ENCODE data around the gene HRK. TPM values are rescaled to one million over a fixed set of nuclear protein-coding genes. Genes with fewer than 3 reads are reported as not detected.

Gene HRK
- total RNA-seq, 2 donors from 2014 or later = 0.08 TPM; not detected in 1

DNA sequence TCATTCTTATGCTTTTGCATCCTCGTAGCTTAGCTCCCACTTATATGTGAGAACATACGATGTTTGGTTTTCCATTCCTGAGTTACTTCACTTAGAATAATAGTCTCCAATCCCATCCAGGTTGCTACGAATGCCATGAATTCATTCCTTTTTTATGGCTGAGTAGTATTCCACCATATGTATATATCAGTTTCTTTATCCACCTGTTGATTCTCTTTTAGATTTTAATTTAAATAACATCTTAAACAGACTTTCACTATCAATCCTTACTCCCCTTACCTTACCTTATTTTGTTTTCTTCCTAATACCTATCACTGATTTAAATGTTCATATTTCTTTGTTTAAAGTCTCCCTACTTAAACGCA lies 29.0 kb upstream of the HRK start:
- H3K4me3 ChIP-seq = peak overlapping the region; percentile 84 to 96
- H3K36me3 ChIP-seq = no peaks in the 10 kb centered on the region
- H3K9me3 ChIP-seq = no peaks in the 10 kb centered on the region
- no peak for DNase-seq (ENCODE audit: low spot score)
- TF ChIP-seq, protein P1, sequence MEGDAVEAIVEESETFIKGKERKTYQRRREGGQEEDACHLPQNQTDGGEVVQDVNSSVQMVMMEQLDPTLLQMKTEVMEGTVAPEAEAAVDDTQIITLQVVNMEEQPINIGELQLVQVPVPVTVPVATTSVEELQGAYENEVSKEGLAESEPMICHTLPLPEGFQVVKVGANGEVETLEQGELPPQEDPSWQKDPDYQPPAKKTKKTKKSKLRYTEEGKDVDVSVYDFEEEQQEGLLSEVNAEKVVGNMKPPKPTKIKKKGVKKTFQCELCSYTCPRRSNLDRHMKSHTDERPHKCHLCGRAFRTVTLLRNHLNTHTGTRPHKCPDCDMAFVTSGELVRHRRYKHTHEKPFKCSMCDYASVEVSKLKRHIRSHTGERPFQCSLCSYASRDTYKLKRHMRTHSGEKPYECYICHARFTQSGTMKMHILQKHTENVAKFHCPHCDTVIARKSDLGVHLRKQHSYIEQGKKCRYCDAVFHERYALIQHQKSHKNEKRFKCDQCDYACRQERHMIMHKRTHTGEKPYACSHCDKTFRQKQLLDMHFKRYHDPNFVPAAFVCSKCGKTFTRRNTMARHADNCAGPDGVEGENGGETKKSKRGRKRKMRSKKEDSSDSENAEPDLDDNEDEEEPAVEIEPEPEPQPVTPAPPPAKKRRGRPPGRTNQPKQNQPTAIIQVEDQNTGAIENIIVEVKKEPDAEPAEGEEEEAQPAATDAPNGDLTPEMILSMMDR (IDR thresholded peaks at IDR 0.05) = no peak
- peaks cover 0 to 15% of the 10 kb centered on the region in 2 donors for H3K4me1 ChIP-seq
- H3K27ac ChIP-seq = peak overlapping the region in 1 of 2 donors; percentile 82
- H3K27me3 ChIP-seq = no peaks in the 10 kb centered on the region

DNA sequence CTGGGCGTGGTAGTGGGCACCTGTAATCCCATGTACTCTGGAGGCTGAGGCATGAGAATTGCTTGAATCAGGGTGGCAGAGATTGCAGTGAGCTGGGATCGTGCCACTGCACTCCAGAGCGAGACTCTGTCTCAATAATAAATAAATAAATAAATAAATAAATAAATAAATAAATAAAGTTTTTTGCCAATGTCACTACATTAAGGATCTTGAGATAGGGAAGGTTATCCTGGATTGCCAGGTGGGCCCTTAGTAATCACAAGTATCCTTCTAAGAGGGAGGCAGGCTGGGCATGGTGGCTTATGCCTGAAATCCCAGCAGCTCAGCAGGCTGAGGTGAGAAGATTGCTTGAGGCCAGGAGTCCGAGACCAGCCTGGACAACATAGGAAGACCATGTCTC lies 25.0 kb upstream of the HRK start:
- Histone ChIP-seq H3K36me3 (no peaks in the 10 kb centered on the region), H3K4me1 (peaks cover 0 to under 1% of the 10 kb centered on the region in 2 donors), H3K27me3 (no peaks in the 10 kb centered on the region), H3K4me3 (no peak overlapping the region), H3K27ac (no peak overlapping the region), H3K9me3 (no peaks in the 10 kb centered on the region)
- no peak for DNase-seq (ENCODE audit: low spot score)
- TF ChIP-seq, protein P1 (IDR thresholded peaks at IDR 0.05) = no peak

DNA sequence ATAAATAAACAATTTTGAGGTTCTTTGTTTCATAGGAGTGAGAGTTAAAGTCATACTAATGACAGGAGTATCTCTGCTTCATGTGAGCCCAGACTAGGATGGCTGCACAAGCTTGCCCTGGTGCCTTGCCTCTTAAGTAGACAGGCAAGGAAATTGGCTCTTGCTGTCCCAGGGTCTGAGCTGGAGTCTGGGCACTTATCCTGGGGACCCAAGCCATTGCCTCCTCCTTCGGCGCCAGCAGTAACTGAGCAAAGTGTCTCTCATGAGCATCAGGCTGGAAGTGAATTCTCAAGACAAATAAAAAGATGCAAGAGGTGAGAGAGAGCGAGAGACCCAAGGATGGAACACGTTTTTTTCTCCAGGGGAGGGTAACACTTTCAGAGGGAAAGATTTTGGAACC lies 22.6 kb upstream of the HRK start:
- Histone ChIP-seq H3K27ac (no peak overlapping the region), H3K4me3 (no peak overlapping the region), H3K36me3 (no peaks in the 10 kb centered on the region), H3K4me1 (no peaks in the 10 kb centered on the region), H3K27me3 (no peaks in the 10 kb centered on the region), H3K9me3 (no peaks in the 10 kb centered on the region)
- no peak for DNase-seq (ENCODE audit: low spot score)
- TF ChIP-seq, protein P1 (IDR thresholded peaks at IDR 0.05) = no peak

DNA sequence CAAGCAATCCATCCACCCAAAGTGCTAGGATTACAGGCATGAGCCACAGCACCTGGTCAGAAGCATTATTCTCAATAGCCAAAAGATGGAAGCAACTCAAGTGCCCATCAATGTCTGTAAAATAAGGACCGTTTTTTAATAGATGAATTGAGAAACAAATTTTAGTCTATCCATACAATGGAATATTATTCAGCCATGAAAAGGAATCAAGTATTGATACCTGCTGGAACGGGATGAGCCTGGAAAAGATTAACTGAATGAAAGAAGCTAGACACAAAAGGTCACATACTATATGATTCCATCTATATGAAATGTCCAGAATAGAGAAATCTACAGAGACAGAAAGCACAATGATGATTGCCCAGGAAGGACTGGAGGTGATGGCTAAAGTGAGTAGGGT lies 20.4 kb upstream of the HRK start:
- no peak for DNase-seq (ENCODE audit: low spot score)
- no peaks in the 10 kb centered on the region for H3K4me1 ChIP-seq
- no peaks in the 10 kb centered on the region for H3K27me3 ChIP-seq
- H3K27ac ChIP-seq = no peak overlapping the region
- no peaks in the 10 kb centered on the region for H3K36me3 ChIP-seq
- no peaks in the 10 kb centered on the region for H3K9me3 ChIP-seq
- TF ChIP-seq, protein P1 (IDR thresholded peaks at IDR 0.05) = no peak
- no peak overlapping the region for H3K4me3 ChIP-seq

DNA sequence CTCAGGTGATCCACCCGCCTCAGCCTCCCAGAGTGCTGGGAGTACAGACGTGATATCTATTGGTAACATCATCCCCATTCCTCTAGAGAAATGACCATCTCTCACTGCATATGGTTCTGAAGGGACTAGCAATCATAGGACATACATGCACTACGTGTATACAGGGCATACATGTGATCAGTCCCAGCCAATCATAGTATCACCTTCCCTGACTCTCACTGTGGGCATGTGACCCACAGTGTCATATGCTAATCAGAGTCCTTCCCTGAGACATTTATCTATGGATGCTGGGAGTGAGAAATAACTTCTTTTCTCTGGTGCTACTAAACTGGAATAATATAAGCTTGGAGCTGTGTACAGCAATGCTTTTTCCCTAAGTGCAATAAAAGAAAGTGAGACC lies 17.4 kb upstream of the HRK start:
- Histone ChIP-seq H3K9me3 (no peaks in the 10 kb centered on the region), H3K27me3 (no peaks in the 10 kb centered on the region), H3K4me1 (no peaks in the 10 kb centered on the region), H3K27ac (no peak overlapping the region), H3K4me3 (no peak overlapping the region), H3K36me3 (no peaks in the 10 kb centered on the region)
- TF ChIP-seq, protein P1 (IDR thresholded peaks at IDR 0.05) = no peak
- DNase-seq (ENCODE audit: low spot score) = no peak

DNA sequence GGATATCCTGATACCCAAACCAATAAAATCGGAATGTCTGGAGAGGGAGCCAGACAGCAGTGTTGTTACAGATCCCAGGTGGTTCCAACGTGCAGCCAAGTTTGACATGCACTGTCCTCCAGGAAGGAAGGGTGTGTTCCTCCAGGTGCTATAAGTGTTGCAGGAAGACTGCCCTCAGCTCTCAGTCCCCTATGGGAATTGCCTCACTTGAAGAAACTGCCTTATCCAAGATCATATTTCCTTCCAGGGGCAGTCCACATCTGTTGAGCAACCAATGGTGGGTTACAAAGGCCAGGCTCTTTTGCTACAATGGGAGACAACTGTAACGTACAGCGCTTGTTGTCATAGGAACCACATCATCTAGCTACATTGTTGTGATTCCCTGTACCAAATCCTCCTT lies 16.2 kb upstream of the HRK start:
- H3K9me3 ChIP-seq = no peaks in the 10 kb centered on the region
- no peaks in the 10 kb centered on the region for H3K27me3 ChIP-seq

More for the DNA sequence above, 16.2 kb upstream of the HRK start:
- H3K4me3 ChIP-seq = no peak overlapping the region
- H3K27ac ChIP-seq = no peak overlapping the region
- TF ChIP-seq, protein P1 (IDR thresholded peaks at IDR 0.05) = no peak
- DNase-seq (ENCODE audit: low spot score) = no peak
- no peaks in the 10 kb centered on the region for H3K4me1 ChIP-seq
- no peaks in the 10 kb centered on the region for H3K36me3 ChIP-seq

Data from right atrium auricular region (tissue), 2 donors.